ENCODE measurements around the gene EIF5A.

GRCh38 chr17:7279448-7279847, 28.0 kb upstream of the EIF5A start:
- no peak for TF ChIP-seq POLR2A (IDR thresholded peaks at IDR 0.05; ENCODE audit: low read depth)
- TF ChIP-seq CTCF (IDR thresholded peaks at IDR 0.05) = no peak
- no peak for TF ChIP-seq EP300 (IDR thresholded peaks at IDR 0.05)
